Esophagus muscularis mucosa (tissue), 4 donors: Measurements from ENCODE around the gene PIGR. TPM values are rescaled to one million over a fixed set of nuclear protein-coding genes. Genes with fewer than 3 reads are reported as not detected.

Experiments used
- DNase-seq: peaks from one replicate; pipeline ENCODE4 v3.0.0-alpha.2; 2017; ENCODE audit errors: extremely low spot score
- H3K27ac ChIP-seq, 4 donors: fragments of 200-600 bp; sonication (generic); replicated peaks in 1 of 4; 1 replicate in 3 of 4; 2 replicates in 1 of 4; pipeline ENCODE4 v1.5.1; 2016 to 2019; ENCODE audit warnings: mild to moderate bottlenecking in 1 of 4
- H3K27me3 ChIP-seq, 4 donors: fragments of 200-600 bp; sonication (generic); one replicate each; pipeline versions ENCODE4 v1.5.1 to v1.6.0; 2016 to 2019
- H3K36me3 ChIP-seq, 4 donors: fragments of 200-600 bp; sonication (generic); one replicate each; pipeline ENCODE4 v1.5.1; 2016 to 2019
- H3K4me1 ChIP-seq, 4 donors: fragments of 200-600 bp; sonication (generic); one replicate each; pipeline ENCODE4 v1.5.1; 2016 to 2019
- H3K4me3 ChIP-seq, 4 donors: fragments of 200-600 bp; sonication (generic); 1 replicate in 2 of 4; 2 replicates in 2 of 4; pipeline ENCODE4 v1.5.1; 2016 to 2019; ENCODE audit warnings: mild to moderate bottlenecking in 4 of 4, moderate library complexity in 1 of 4
- H3K9me3 ChIP-seq, 4 donors: fragments of 200-600 bp; sonication (generic); 1 replicate in 3 of 4; 2 replicates in 1 of 4; pipeline ENCODE4 v1.5.1; 2016 to 2019
- CTCF ChIP-seq, 3 experiments: fragments of 200-600 bp in 2 of 3; fragments of 450-650 bp in 1 of 3; sonication (generic) in 2 of 3; IDR thresholded peaks; one replicate each; pipeline ENCODE4 v1.5.1; 2017 to 2019; ENCODE audit warnings: antibody characterized with exemption in 3 of 3, mild to moderate bottlenecking in 2 of 3, moderate library complexity in 1 of 3
- EP300 ChIP-seq: sonication (generic); formaldehyde crosslinking; IDR thresholded peaks from one replicate; pipeline ENCODE4 v1.6.1; 2017; ENCODE audit warnings: antibody characterized with exemption
- POLR2A ChIP-seq: fragments of 450-650 bp; IDR thresholded peaks from one replicate; pipeline ENCODE4 v1.6.1; 2017; ENCODE audit warnings: antibody characterized with exemption, moderate library complexity, mild to moderate bottlenecking, low read depth
- POLR2AphosphoS5 ChIP-seq, 2 donors: sonication (generic); formaldehyde crosslinking; IDR thresholded peaks; one replicate each; pipeline ENCODE4 v1.6.1; 2017; ENCODE audit warnings: antibody characterized with exemption in 2 of 2
- WGBS: methylation state at CpG from one replicate; pipeline ENCODE4 v1.1.5; 2018; 5-methylcytosine and 5-hydroxymethylcytosine counted together
- intact Hi-C: fragments of 100-400 bp; cut with DNase I; formaldehyde crosslinking; loops from one replicate; pipeline ENCODE4 v1.15.1; 2023
- total RNA-seq, 4 donors: library from RNA; depleted of rRNA; stranded (reverse); fragments of >200 nt; gene quantifications; one replicate each; pipeline versions ENCODE4 v1.1.0 to v1.2.1, GENCODE V29; 2016

The PIGR gene
- total RNA-seq, 4 donors from 2014 or later = 0.42 to 4.2 (median 1.1) TPM; not detected in 1

GRCh38 chr1:206953626-206954025 is 7.4 kb upstream of the PIGR start:
- no peaks in the 10 kb centered on the region for H3K27me3 ChIP-seq
- intact Hi-C loops = no loop called here
- no peaks in the 10 kb centered on the region for H3K4me1 ChIP-seq
- WGBS = 90% methylated on average over 2 of the region's 2 CpGs
- H3K4me3 ChIP-seq = no peak overlapping the region
- H3K36me3 ChIP-seq = no peaks in the 10 kb centered on the region
- H3K27ac ChIP-seq = no peak overlapping the region
- no peak for TF ChIP-seq EP300
- no peak for DNase-seq
- peaks cover 0 to 9% (median 0%) of the 10 kb centered on the region in 4 donors for H3K9me3 ChIP-seq

- Histone ChIP-seq H3K4me3 (no peak overlapping the region), H3K4me1 (no peaks in the 10 kb centered on the region), H3K27ac (no peak overlapping the region), H3K9me3 (peaks cover 0 to 9% (median 0%) of the 10 kb centered on the region in 4 donors), H3K27me3 (no peaks in the 10 kb centered on the region), H3K36me3 (no peaks in the 10 kb centered on the region)
- TF ChIP-seq POLR2A = no peak
- no peak for TF ChIP-seq CTCF (IDR thresholded peaks at IDR 0.05)
- no peak for TF ChIP-seq POLR2AphosphoS5 (IDR thresholded peaks at IDR 0.05)
- TF ChIP-seq EP300 = no peak
- no peak for DNase-seq
- intact Hi-C loops = no loop called here
- WGBS = 79% methylated on average over 3 of the region's 3 CpGs
Measured at GRCh38 chr1:206953126-206953525, 6.9 kb upstream of the PIGR start.

GRCh38 chr1:206952171-206952570 is 5.9 kb upstream of the PIGR start:
- H3K36me3 ChIP-seq = no peaks in the 10 kb centered on the region
- 74% methylated on average over 4 of the region's 4 CpGs for WGBS
- intact Hi-C loops = no loop called here
- H3K9me3 ChIP-seq = peaks cover 0 to 9% (median 0%) of the 10 kb centered on the region in 4 donors
- TF ChIP-seq POLR2AphosphoS5 (IDR thresholded peaks at IDR 0.05) = no peak
- TF ChIP-seq CTCF (IDR thresholded peaks at IDR 0.05) = no peak
- TF ChIP-seq POLR2A = no peak
- TF ChIP-seq EP300 = no peak
- no peak for DNase-seq
- H3K4me1 ChIP-seq = no peaks in the 10 kb centered on the region
- H3K4me3 ChIP-seq = no peak overlapping the region
- H3K27me3 ChIP-seq = peaks cover 0 to under 1% (median 0%) of the 10 kb centered on the region in 4 donors
- no peak overlapping the region for H3K27ac ChIP-seq

GRCh38 chr1:206951318-206952100 is 5.2 kb upstream of the PIGR start:
- H3K9me3 ChIP-seq = peaks cover 0 to 9% (median 0%) of the 10 kb centered on the region in 4 donors
- TF ChIP-seq POLR2A (no peak), EP300 (no peak)
- H3K4me1 ChIP-seq = no peaks in the 10 kb centered on the region
- DNase-seq = no peak
- 85% methylated on average over 4 of the region's 4 CpGs for WGBS
- no peaks in the 10 kb centered on the region for H3K36me3 ChIP-seq
- no peak overlapping the region for H3K4me3 ChIP-seq
- intact Hi-C loops = no loop called here
- H3K27me3 ChIP-seq = peaks cover 0 to 7% (median 0%) of the 10 kb centered on the region in 4 donors
- H3K27ac ChIP-seq = no peak overlapping the region

- DNase-seq = no peak
- Histone ChIP-seq H3K36me3 (no peaks in the 10 kb centered on the region), H3K4me3 (no peak overlapping the region), H3K9me3 (peaks cover 0 to 9% (median 0%) of the 10 kb centered on the region in 4 donors), H3K4me1 (no peaks in the 10 kb centered on the region), H3K27ac (no peak overlapping the region), H3K27me3 (peaks cover 0 to 21% (median 0%) of the 10 kb centered on the region in 4 donors)
- intact Hi-C loops = no loop called here
- 89% methylated on average over 5 of the region's 5 CpGs for WGBS
- TF ChIP-seq CTCF (IDR thresholded peaks at IDR 0.05) = no peak
- no peak for TF ChIP-seq POLR2A
- TF ChIP-seq POLR2AphosphoS5 (IDR thresholded peaks at IDR 0.05) = no peak
- TF ChIP-seq EP300 = no peak
Measured at GRCh38 chr1:206949641-206950040, 3.4 kb upstream of the PIGR start.
